Thyroid gland (tissue), 4 donors: ENCODE data around the gene PKD1L1. TPM values are rescaled to one million over a fixed set of nuclear protein-coding genes. Genes with fewer than 3 reads are reported as not detected.

Source experiments
- DNase-seq, 2 donors: peaks; one replicate each; pipeline ENCODE4 v3.0.0-alpha.2; 2019
- H3K27ac ChIP-seq, 3 donors: fragments of 200-600 bp; sonication (generic); 1 replicate in 2 of 3; 2 replicates in 1 of 3; pipeline ENCODE4 v1.5.1; 2016 to 2019; ENCODE audit warnings: mild to moderate bottlenecking in 1 of 3, moderate library complexity in 1 of 3
- H3K27me3 ChIP-seq: fragments of 200-600 bp; sonication (generic); one replicate; pipeline ENCODE4 v1.5.1; 2019
- H3K36me3 ChIP-seq, 2 donors: fragments of 200-600 bp; sonication (generic); one replicate each; pipeline ENCODE4 v1.5.1; 2016 to 2019
- H3K4me1 ChIP-seq, 2 donors: fragments of 200-600 bp; sonication (generic); one replicate each; pipeline ENCODE4 v1.5.1; 2017 to 2019
- H3K4me3 ChIP-seq, 3 donors: fragments of 200-600 bp; sonication (generic); replicated peaks in 1 of 3; 1 replicate in 2 of 3; 2 replicates in 1 of 3; pipeline ENCODE4 v1.5.1; 2016; ENCODE audit warnings: mild to moderate bottlenecking in 1 of 3
- H3K9me3 ChIP-seq: fragments of 200-600 bp; sonication (generic); one replicate; pipeline ENCODE4 v1.5.1; 2017
- POLR2A ChIP-seq, 2 donors: fragments of 450-650 bp; IDR thresholded peaks; one replicate each; pipeline ENCODE4 v1.6.1; 2017; ENCODE audit warnings: antibody characterized with exemption in 2 of 2, mild to moderate bottlenecking in 2 of 2, moderate library complexity in 1 of 2
- WGBS, 2 donors: methylation state at CpG; one replicate each; pipeline ENCODE4 v1.1.5; 2017; 5-methylcytosine and 5-hydroxymethylcytosine counted together
- intact Hi-C: fragments of 100-400 bp; cut with DNase I; formaldehyde crosslinking; loops from one replicate; pipeline ENCODE4 v1.15.1; 2023
- total RNA-seq, 4 donors: library from RNA; depleted of rRNA; stranded (reverse); fragments of >200 nt; gene quantifications; one replicate each; pipeline ENCODE4 v1.2.3, GENCODE V29; 2016
- TF ChIP-seq, protein P1 (sequence below), 6 experiments: fragments of 200-600 bp in 3 of 6; fragments of 450-650 bp in 3 of 6; sonication (generic) in 3 of 6; IDR thresholded peaks; one replicate each; pipeline ENCODE4 v1.5.1; 2016 to 2019; ENCODE audit warnings: antibody characterized with exemption in 6 of 6, mild to moderate bottlenecking in 2 of 6, inconsistent platforms in 1 of 6, moderate library complexity in 1 of 6

Gene PKD1L1
- total RNA-seq, 4 donors from 2014 or later = under 0.01 to 0.17 (median 0.14) TPM

DNA sequence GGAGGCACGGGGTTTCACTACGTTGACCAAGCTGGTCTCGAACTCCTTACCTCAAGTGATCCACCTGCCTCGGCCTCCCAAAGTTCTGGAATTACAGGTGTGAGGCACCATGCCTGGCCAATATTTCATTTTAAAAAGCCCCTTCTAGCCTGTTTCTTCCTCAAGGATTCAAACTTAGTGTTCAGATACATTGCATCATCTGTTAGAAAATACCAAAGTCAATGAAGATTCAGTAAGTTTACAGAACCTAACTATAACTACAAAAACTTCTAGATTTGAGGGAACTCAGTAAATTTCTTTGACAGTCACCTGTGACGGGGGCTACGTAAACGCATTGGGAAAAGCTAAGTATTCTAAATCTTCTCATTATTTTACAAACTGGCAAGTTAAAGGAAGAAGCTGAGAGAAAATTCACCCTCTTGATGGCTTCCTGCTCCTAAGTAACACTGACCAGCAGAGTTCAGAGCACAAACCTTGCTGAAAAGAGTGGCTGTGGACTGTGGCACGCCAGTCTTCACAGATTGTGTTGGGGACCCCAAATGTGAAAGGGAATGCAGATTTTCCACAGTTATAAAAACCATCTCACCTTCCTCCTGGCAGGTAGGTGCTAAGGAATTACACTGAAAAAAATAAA is 162.2 kb downstream of the PKD1L1 start:
- intact Hi-C loops = no loop called here
- DNase-seq = no peak
- no peaks in the 10 kb centered on the region for H3K27me3 ChIP-seq
- H3K27ac ChIP-seq = peak overlapping the region in 1 of 3 donors; percentile 44
- 95 to 97% methylated on average over 8 of the region's 8 CpGs for WGBS, 2 donors
- no peak for TF ChIP-seq POLR2A (IDR thresholded peaks at IDR 0.05)
- TF ChIP-seq, protein P1, sequence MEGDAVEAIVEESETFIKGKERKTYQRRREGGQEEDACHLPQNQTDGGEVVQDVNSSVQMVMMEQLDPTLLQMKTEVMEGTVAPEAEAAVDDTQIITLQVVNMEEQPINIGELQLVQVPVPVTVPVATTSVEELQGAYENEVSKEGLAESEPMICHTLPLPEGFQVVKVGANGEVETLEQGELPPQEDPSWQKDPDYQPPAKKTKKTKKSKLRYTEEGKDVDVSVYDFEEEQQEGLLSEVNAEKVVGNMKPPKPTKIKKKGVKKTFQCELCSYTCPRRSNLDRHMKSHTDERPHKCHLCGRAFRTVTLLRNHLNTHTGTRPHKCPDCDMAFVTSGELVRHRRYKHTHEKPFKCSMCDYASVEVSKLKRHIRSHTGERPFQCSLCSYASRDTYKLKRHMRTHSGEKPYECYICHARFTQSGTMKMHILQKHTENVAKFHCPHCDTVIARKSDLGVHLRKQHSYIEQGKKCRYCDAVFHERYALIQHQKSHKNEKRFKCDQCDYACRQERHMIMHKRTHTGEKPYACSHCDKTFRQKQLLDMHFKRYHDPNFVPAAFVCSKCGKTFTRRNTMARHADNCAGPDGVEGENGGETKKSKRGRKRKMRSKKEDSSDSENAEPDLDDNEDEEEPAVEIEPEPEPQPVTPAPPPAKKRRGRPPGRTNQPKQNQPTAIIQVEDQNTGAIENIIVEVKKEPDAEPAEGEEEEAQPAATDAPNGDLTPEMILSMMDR (IDR thresholded peaks at IDR 0.05) = no peak
- no peaks in the 10 kb centered on the region for H3K36me3 ChIP-seq
- no peaks in the 10 kb centered on the region for H3K9me3 ChIP-seq
- H3K4me3 ChIP-seq = no peak overlapping the region
- peaks cover 0 to 7% of the 10 kb centered on the region in 2 donors for H3K4me1 ChIP-seq

DNA sequence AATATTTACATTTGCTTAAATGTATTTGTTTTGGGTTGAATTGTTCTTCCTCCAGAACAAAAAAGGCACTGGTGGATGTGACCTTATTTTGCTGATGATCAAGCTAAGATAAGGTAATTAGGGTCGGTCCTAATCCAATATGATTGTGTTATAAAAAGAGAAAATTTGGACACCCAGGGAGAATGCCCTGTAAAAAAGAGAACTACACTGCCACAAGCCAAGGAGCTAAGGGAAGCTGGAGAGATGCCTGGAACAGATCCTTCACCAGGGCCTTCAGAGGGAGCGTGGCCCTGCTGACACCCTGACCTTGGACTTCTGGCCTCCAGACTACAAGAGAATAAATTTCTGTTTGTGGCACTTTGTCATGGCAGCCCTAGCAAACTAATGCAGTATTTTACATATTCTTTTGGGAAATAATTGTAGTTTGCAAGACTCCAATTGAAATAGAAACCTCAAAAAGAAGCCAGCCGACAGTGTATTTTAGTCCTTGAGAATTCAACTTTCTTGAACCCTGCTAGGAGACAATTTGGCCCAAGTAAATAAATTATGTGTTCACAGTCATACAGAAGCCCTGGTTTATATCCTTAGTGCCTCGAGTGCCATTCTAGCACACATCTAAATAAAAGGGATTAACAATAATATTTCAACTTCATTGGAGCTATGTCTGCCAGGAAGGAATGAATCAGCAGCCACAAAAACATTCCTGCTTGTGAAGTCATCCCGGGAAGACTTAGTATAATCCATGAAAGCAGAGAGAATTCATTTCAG is 164.6 kb downstream of the PKD1L1 start:
- Histone ChIP-seq H3K27me3 (no peaks in the 10 kb centered on the region), H3K27ac (peak overlapping the region; percentile 37 to 53 (median 53)), H3K9me3 (no peaks in the 10 kb centered on the region), H3K4me3 (no peak overlapping the region), H3K36me3 (no peaks in the 10 kb centered on the region), H3K4me1 (peaks cover 0 to 7% of the 10 kb centered on the region in 2 donors)
- no peak for DNase-seq
- 59 to 66% methylated on average over 5 of the region's 5 CpGs for WGBS, 2 donors
- no peak for TF ChIP-seq POLR2A (IDR thresholded peaks at IDR 0.05)
- TF ChIP-seq, protein P1 (IDR thresholded peaks at IDR 0.05) = no peak
- intact Hi-C loops = no loop called here

DNA sequence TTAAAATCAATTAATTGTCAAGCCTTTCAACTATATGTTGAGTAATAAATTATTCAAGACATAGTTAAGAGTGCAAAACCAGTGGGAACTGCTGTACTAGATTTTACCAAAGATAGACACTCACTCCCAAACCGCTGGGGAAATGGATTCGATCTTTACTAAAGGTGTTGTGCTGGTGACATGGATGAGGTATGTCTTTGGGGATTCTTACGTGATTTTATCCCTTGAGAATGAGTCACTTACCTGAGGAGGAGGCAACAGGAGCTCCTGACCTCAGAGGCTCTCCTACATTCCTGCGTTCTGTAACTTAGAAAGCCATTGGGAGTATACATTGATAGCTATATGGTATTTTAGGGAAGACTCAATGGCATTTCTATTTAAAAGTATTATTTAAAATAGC is 165.5 kb downstream of the PKD1L1 start:
- Histone ChIP-seq H3K27me3 (no peaks in the 10 kb centered on the region), H3K4me1 (peaks cover 0 to 7% of the 10 kb centered on the region in 2 donors), H3K36me3 (no peaks in the 10 kb centered on the region), H3K27ac (no peak overlapping the region), H3K9me3 (no peaks in the 10 kb centered on the region), H3K4me3 (no peak overlapping the region)
- no peak for TF ChIP-seq POLR2A (IDR thresholded peaks at IDR 0.05)
- TF ChIP-seq, protein P1 (IDR thresholded peaks at IDR 0.05) = no peak
- WGBS, 2 donors = 97 to 98% methylated on average over 4 of the region's 4 CpGs
- intact Hi-C loops = no loop called here
- no peak for DNase-seq

DNA sequence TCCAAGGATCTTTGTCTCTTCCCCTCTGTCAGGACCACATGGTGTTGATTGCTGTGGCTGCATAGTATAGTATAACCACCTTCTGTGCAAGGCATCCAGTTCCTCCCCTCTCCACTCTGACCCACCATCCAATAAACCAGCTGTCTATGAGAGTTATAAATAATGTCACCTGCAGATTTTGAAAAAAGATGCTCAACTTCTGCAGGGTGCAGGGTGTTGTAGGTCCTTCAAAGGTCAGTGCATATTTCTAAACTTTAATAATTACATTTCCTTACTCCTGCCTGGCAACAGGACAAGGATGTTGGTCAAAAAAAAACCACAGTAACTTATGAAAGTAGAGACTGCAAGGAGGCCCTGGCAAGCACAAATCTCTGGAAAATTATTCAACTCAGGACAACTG is 166.2 kb downstream of the PKD1L1 start:
- H3K9me3 ChIP-seq = no peaks in the 10 kb centered on the region
- intact Hi-C loops = no loop called here
- DNase-seq = no peak
- H3K27me3 ChIP-seq = no peaks in the 10 kb centered on the region
- TF ChIP-seq, protein P1 (IDR thresholded peaks at IDR 0.05) = no peak
- TF ChIP-seq POLR2A (IDR thresholded peaks at IDR 0.05) = no peak
- no peaks in the 10 kb centered on the region for H3K36me3 ChIP-seq
- H3K4me3 ChIP-seq = no peak overlapping the region
- no peak overlapping the region for H3K27ac ChIP-seq
- peaks cover 0 to 7% of the 10 kb centered on the region in 2 donors for H3K4me1 ChIP-seq

DNA sequence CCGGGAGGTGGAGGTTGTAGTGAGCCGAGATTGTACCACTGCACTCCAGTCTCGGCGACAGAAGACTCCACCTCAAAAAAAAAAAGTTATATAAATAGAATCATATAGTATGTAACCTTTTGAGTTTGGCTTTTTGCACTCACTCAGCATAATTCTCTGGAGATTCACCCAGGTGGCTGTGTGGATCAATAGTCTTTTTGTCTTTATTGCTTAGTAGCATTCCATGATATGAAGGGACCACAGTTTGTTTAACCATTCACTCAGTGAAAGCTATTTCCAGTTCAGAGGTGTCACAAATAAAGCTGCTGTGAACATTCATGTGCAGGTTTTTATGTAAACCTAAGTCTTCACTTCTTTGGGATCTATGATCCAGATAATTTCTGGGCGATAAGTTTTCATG is 167.7 kb downstream of the PKD1L1 start:
- DNase-seq = no peak
- intact Hi-C loops = no loop called here
- Histone ChIP-seq H3K4me1 (peaks cover 0 to 7% of the 10 kb centered on the region in 2 donors), H3K36me3 (no peaks in the 10 kb centered on the region), H3K9me3 (no peaks in the 10 kb centered on the region), H3K27me3 (no peaks in the 10 kb centered on the region), H3K4me3 (no peak overlapping the region), H3K27ac (no peak overlapping the region)
- no peak for TF ChIP-seq POLR2A (IDR thresholded peaks at IDR 0.05)
- TF ChIP-seq, protein P1 (IDR thresholded peaks at IDR 0.05) = no peak
- 94 to 95% methylated on average over 5 of the region's 5 CpGs for WGBS, 2 donors
